ENCODE measurements around the gene DPP4.

Gene DPP4

DNA sequence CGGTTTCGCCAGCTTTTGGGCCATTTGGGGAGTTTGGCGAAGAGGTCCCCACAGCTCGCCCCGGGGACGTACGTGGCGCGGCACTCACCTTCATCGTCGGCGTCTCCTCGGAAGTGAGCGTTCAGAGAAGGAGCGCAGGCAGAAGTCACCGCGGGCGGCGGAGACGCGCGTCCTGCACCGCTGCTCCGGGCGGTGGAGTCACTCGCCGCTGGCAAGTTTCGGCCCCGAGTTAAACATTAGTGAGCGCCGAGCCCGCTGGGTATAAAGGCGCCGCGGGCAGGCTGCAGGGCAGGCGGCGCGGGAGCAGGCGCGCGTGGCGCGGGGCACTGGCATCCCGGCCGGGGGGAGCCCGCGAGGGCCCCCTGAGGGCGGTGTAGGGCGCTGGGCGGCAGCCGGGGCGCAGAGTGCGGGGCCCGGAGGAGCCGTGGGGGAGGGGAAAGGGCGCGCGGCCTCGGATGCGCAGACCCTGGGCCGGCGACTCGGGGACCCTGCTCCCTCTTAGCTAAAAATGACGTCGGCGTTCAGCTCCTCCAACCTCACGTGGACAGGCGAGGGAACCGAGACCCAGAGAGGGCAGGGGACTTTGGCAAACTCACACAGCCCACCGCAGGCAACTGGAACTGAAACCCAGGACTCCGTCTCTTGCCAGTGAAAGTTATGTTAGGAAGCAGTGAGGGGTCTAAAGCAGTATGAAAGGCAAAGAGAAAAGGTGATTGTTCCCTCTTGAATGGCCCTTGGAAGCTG is at the start of gene DPP4:
Gene DPP4, minus strand, starts transcription at position 328 of the 744 bp plus-strand sequence. Its CDS starts 234 bp downstream, at position 94.
- TF ChIP-seq, protein P1, sequence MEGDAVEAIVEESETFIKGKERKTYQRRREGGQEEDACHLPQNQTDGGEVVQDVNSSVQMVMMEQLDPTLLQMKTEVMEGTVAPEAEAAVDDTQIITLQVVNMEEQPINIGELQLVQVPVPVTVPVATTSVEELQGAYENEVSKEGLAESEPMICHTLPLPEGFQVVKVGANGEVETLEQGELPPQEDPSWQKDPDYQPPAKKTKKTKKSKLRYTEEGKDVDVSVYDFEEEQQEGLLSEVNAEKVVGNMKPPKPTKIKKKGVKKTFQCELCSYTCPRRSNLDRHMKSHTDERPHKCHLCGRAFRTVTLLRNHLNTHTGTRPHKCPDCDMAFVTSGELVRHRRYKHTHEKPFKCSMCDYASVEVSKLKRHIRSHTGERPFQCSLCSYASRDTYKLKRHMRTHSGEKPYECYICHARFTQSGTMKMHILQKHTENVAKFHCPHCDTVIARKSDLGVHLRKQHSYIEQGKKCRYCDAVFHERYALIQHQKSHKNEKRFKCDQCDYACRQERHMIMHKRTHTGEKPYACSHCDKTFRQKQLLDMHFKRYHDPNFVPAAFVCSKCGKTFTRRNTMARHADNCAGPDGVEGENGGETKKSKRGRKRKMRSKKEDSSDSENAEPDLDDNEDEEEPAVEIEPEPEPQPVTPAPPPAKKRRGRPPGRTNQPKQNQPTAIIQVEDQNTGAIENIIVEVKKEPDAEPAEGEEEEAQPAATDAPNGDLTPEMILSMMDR (IDR thresholded peaks at IDR 0.05; ENCODE audit: low read depth, low read length, missing control alignments) = peak; percentile 1
- Histone ChIP-seq H3K27me3 (replicated peaks) (no peaks in the 10 kb centered on the region), H3K27ac (no peak within 1 kb of the TSS), H3K4me3 (ENCODE audit: low read depth, low read length) (peak within 1 kb of the TSS; percentile 67), H3K36me3 (replicated peaks) (no peaks in the 10 kb centered on the region)
- in situ Hi-C loops (cut with HindIII; ENCODE audit: low pct_ligation_motif_present, low sequenced_read_pairs) = no loop called here
- DNase-seq = no peak

DNA sequence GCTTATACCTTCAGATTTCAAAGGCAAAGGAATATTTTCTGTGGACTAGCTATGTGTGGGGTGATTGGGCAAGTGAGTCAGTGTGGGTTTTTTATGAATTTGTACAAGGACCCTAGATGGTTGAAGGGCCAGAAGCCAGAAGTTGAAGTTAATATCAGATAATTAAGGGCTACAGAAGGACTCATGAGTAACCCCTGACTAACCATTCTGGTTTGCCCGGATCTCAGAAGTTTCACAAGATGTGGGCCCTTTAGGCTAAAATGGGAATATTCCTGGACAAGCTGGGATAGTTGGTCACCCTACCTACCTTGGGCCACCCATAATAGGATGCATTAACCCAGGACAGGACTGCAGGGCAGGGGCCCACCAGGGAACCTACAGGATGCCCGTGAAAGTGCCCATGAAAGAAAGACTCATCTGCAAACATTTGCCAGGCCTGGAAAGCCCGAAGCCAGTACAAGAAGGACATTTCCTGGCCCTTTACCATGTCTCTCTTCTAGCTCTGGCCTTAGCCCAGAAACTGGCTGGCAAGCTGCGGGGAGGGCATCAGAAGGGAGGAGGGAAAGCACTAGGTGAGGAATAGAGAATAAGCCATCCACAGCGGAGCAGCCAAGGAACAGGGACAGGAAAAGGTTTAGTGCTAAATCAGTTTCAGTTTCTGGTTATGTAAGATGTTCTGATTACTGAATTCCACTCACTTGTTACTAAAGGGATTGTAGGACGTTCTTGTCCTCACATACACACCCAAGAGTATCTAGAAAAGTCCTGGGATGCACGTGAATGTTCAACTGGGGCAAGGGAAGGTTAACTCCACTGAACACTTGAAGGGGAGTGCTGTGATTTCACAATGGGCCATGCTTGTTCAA is 44.4 kb upstream of the DPP4 start:
- Histone ChIP-seq H3K27ac (no peak overlapping the region), H3K4me3 (ENCODE audit: low read depth, low read length) (no peak overlapping the region)
- peak; percentile 32 for DNase-seq

DNA sequence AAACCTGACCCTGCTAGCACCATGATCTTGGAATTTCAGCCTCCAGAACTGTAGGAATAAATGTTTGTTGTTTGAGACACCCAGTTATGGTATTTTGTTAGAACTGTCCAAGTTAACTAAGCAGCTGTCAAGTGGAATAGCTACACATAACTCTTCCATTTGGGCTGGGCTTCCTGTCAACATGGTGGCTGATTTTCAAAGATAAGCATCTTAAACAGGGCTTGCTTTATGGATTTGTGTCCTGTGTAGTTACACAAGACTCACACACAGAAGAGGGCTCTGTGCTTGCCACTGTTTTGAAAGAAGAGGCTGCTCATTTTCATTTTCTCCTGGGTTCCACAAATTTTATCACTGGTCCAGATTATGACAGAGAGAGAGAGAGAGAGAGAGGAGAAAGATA is 42.3 kb upstream of the DPP4 start:
- TF ChIP-seq, protein P1 (IDR thresholded peaks at IDR 0.05; ENCODE audit: low read depth, low read length, missing control alignments) = no peak

More for the DNA sequence above, 44.4 kb upstream of the DPP4 start:
- H3K27me3 ChIP-seq (replicated peaks) = no peaks in the 10 kb centered on the region
- no peaks in the 10 kb centered on the region for H3K36me3 ChIP-seq (replicated peaks)
- TF ChIP-seq, protein P1 (IDR thresholded peaks at IDR 0.05; ENCODE audit: low read depth, low read length, missing control alignments) = no peak
- in situ Hi-C loops (cut with HindIII; ENCODE audit: low pct_ligation_motif_present, low sequenced_read_pairs) = no loop called here

DNA sequence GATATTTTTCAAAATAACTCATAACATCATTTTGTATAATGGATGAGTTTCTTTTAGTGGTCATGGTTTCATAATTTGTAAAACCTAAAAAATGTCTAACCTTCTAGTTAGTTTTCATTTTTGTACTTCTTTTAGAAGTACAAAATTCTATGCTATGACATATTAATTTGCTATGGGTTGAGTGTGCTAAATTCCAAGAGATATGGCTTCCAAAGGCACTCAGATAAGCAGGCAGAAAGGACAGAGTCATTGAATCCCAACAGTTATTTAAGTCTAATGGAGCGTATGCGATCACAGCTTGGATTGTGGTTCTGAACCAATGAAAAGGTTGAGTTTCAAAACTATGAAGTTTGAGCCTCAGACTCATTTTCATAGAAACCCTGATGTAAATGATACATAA is 41.1 kb upstream of the DPP4 start:
- in situ Hi-C loops (cut with HindIII; ENCODE audit: low pct_ligation_motif_present, low sequenced_read_pairs) = no loop called here
- Histone ChIP-seq H3K36me3 (replicated peaks) (no peaks in the 10 kb centered on the region), H3K27ac (no peak overlapping the region), H3K4me3 (ENCODE audit: low read depth, low read length) (no peak overlapping the region), H3K27me3 (replicated peaks) (no peaks in the 10 kb centered on the region)
- TF ChIP-seq, protein P1 (IDR thresholded peaks at IDR 0.05; ENCODE audit: low read depth, low read length, missing control alignments) = no peak
- no peak for DNase-seq

More for the DNA sequence above, 42.3 kb upstream of the DPP4 start:
- in situ Hi-C loops (cut with HindIII; ENCODE audit: low pct_ligation_motif_present, low sequenced_read_pairs) = no loop called here
- DNase-seq = no peak
- Histone ChIP-seq H3K36me3 (replicated peaks) (no peaks in the 10 kb centered on the region), H3K27ac (no peak overlapping the region), H3K4me3 (ENCODE audit: low read depth, low read length) (no peak overlapping the region), H3K27me3 (replicated peaks) (no peaks in the 10 kb centered on the region)

DNA sequence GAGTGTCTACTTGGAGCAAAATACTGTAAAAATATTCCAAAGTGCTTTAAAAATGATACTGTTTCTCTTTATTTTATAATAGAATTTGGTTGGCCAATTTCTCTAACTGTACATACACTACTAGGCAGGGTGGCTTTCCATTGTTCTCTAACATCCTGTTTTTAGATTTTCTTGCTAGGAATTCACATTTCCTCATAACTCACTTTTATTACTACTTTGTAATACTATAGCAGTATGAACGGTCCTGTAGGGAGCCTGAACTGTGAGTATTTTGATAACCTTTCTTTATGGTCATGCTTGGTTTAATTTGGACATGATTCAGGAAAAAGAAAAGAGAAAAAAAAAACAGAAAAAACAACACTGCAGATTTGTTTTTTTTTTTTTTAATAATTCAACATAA is 40.3 kb upstream of the DPP4 start:
- in situ Hi-C loops (cut with HindIII; ENCODE audit: low pct_ligation_motif_present, low sequenced_read_pairs) = no loop called here
- no peaks in the 10 kb centered on the region for H3K36me3 ChIP-seq (replicated peaks)
- H3K27ac ChIP-seq = peak overlapping the region; percentile 16

More for the DNA sequence above, 40.3 kb upstream of the DPP4 start:
- DNase-seq = no peak
- TF ChIP-seq, protein P1 (IDR thresholded peaks at IDR 0.05; ENCODE audit: low read depth, low read length, missing control alignments) = no peak
- H3K27me3 ChIP-seq (replicated peaks) = no peaks in the 10 kb centered on the region
- no peak overlapping the region for H3K4me3 ChIP-seq (ENCODE audit: low read depth, low read length)
